GM19397 (cell line): ENCODE measurements around the gene DOK7.

Experiments
- ATAC-seq: cut with Tn5 transposase; IDR thresholded peaks from one replicate; pipeline ENCODE4 v1.9.1; 2021; ENCODE audit warnings: mild to moderate bottlenecking, moderate library complexity; ENCODE audit not compliant: unreplicated experiment

Gene DOK7

DNA sequence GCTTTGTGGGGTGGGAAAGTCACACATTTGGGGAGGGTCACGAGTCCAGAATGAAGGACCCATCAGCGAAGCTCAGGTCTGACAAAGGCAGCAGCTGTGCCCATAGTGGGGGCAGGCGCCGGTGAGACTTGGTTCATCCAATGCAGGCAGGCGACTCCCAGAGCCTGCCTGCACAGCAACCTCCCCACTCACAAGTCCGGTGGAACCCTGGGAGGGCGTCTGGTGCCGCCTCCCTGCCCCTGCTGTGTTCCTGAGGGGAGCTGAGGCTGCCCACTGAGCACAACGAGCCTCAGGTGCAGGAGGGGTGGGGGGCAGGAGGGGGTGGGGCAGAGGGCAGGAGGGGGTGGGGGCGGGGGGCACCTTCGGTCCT is 55.4 kb downstream of the DOK7 start:
- ATAC-seq: no peak

DNA sequence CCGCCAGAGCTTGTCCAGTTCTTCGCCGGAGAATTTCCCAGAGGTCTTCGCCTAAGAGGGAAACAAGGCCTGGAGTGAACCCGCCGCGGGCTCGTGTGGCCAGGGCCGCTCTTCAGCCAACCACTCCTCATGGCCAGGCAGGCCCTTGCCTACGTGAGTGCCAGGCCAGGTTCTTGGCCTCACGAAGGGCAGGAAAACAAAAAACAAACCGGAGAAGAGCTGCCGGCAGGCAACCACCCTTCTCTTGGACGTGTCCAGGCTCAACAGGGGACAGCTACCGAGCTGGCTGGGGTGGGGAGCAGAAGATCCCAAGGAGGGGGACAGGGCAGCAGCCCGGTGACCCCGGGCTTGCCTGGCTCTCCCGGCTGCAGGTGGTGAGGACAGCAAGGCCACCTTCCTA is 55.8 kb downstream of the DOK7 start:
- no peak for ATAC-seq

GRCh38 chr4:3519468-3520264 is 56.6 kb downstream of the DOK7 start:
- no peak for ATAC-seq

DNA sequence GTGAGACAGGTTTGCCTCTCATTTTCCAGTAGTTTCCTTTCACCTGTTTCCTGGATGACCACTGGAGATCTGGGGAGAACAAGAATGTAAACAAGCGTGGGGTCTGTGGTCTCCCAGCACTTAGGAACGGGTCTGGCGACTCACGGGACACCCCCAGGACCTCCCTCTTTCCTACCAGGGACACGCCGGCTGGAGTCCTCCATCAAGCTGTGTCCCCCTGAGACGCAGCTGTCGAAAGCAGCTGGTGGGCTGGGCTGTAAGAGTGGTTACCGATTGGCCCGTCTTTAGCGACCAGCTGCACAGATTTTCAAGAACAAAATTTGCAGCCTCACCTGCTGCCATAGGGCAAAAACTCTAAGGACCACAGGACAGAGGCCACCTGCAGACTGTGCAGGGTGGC is 57.2 kb downstream of the DOK7 start:
- no peak for ATAC-seq

GRCh38 chr4:3520796-3521600 is 57.9 kb downstream of the DOK7 start:
- ATAC-seq: no peak

GRCh38 chr4:3521621-3522325 is 58.7 kb downstream of the DOK7 start:
- no peak for ATAC-seq

DNA sequence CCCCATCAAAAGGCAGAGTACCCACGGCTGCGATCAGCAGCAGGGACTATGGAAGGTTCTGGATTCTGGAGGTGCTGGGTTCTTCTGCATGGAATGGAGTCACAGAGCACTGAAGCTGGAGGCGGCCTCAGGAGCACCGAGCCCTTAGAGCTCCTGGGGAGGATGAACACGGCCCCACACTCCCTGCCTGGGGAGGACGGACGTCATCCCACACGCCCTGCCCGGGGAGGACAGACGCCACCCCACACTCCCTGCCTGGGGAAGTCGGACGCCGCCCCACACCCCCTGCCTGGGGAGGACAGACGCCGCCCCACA is 59.2 kb downstream of the DOK7 start:
- no peak for ATAC-seq

DNA sequence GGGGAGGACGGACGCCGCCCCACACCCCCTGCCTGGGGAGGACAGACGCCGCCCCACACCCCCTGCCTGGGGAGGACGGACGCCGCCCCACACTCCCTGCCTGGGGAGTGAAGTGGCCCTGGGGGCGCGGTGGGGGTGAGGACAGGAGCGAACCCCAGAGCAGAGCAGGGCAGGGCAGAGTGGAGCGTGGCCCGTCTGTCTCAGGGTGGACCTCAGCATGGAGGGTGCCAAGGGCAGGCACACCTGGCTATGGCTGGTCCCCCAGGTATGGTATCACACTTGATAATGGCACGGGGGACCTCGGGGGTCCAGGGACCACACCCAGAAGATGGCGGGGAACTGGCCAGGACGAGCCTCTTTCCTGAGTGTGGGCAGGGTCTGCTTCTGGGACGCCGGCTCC is 59.5 kb downstream of the DOK7 start:
- ATAC-seq: no peak

DNA sequence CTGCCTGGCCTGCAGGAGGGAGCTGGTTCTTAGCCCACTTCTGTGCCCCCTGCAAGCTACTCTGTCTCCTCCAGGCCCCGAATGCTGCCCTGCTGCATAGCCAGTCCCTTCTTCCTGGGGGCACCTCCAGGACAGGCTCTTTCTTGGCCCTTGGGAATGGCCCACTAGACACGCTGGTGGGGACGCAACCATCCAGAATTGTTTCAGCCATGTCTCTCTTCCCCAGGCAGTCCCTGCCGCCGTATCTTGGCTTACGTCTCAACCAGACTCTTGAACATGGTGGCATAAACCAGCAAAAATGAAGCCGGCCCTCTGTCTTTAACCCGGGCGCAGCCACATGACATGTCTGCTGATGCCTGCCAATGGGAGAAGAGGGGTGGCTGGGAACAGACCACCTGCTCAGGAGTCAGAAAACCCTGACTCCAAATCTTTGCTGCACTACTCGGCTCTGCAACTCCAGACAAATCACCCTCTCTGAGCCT is 60.1 kb downstream of the DOK7 start:
- ATAC-seq: no peak

GRCh38 chr4:3523628-3524221 is 60.6 kb downstream of the DOK7 start:
- no peak for ATAC-seq

DNA sequence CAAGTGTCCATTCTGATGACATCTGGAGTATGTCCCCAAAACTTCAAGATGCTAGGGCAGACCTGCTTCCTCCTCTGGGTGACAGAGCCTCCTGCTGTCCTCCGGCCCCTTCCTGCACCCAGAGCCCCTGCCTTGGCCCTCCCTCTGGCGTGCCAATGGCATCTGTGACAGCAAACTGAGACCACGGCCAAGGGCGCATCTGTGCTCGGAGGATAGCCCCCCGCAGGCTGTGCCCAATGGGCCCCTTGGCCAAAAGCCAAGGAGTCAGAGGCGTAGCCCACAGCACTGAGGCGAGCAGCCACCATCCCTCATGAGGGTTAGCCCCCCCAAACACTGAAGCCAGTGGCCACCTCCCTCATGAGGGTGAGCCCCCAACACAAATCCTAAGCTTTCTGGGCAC is 61.2 kb downstream of the DOK7 start:
- ATAC-seq: no peak

- no peak for ATAC-seq
These were observed 61.8 kb downstream of the DOK7 start for GRCh38 chr4:3524920-3525319.

GRCh38 chr4:3525532-3526430 is 62.7 kb downstream of the DOK7 start:
- no peak for ATAC-seq

- no peak for ATAC-seq
These were observed 63.4 kb downstream of the DOK7 start for GRCh38 chr4:3526456-3526855.

DNA sequence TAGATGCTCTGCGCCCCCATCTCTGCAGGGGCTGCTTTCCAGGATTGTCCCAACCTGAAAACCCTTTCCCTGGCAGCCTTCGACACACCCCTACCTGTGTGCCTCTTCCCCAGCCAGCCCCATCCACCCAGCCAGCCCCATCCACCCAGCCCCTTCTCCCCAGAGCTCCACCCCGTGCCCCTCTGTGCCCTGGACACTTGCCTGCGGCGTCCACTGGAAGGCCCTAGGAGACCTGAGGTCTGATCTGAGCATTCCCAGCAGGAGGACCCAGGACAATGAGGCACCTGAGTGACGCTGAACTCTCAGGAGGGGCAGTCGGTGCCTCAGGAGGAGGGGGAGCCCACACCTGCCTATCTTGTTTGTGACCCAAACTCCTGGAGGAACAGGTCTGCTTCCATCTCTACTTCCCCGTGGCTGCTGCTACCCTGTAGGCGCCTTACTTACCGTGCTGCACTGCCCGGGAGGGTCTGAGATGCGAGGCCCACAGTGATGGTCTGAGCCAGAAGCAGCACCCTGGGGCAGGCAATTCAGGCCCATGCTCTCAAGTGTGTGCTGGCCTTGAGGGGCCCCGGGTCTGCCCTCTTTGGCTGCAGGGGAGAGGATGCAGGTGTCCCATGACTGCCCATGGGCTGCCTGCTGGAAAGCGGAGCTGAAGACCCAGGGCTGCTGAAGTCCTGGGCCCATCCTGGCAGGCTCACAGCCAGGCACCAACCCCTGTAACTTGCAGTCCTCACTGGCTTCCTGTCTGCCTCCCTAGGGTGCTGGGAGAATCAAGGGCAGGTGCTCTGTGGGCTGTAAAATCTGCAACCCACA is 64.2 kb downstream of the DOK7 start:
- ATAC-seq: no peak

- no peak for ATAC-seq
These were observed 65.1 kb downstream of the DOK7 start for GRCh38 chr4:3527914-3528876.

- ATAC-seq: no peak
These were observed 66.3 kb downstream of the DOK7 start for GRCh38 chr4:3529363-3529762.

DNA sequence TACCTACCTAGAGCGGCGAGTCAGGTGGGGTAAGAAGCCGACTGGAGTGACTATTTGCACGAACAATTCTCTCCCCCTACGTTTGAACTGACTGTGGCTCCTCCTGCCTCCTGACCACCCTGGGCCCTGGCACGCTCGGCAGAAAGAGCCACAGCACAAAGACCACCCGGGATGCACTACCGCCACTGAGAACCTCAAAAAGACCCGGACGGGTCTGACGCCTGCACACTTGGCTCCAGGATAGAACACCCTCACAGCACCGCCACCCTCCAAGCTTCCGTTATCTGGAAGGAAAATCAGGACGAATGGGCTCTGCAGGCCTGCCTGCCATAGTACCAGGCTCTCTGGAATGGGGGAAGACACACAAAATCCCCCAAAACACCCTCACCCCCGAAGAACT is 66.9 kb downstream of the DOK7 start:
- ATAC-seq: no peak
